H1 (cell line): ENCODE measurements around the gene CREB3L1. TPM values are rescaled to one million over a fixed set of nuclear protein-coding genes. Genes with fewer than 3 reads are reported as not detected.

Experiments used
- CHD2 ChIP-seq: IDR thresholded peaks from 2 replicates; pipeline ENCODE4 v1.6.1; 2012; ENCODE audit warnings: low read length, improper control_type of control experiment
- KDM1A ChIP-seq: fragments of 200-600, 300-600 bp; sonication (generic); IDR thresholded peaks from 2 replicates; pipeline ENCODE4 v1.7.1; 2016; ENCODE audit warnings: mild to moderate bottlenecking, low read length, borderline replicate concordance
- SIX5 ChIP-seq: IDR thresholded peaks from 2 replicates; pipeline ENCODE4 v1.6.1; 2011; ENCODE audit warnings: mild to moderate bottlenecking, low read depth, low read length
- polyA plus RNA-seq, 7 experiments: library from polyadenylated mRNA; depleted of rRNA in 3 of 7; stranded (reverse) in 5 of 7; unstranded in 2 of 7; fragments of >200 nt in 5 of 7; fragments of 200-250 nt in 2 of 7; gene quantifications; 1 replicate in 5 of 7; 2 replicates in 1 of 7; 4 replicates in 1 of 7; pipeline versions ENCODE4 v1.2.1 to v1.2.3, GENCODE V29; 2011 to 2013; ENCODE audit warnings: missing spikeins in 2 of 7, mixed read lengths in 2 of 7
- total RNA-seq: library from RNA; stranded (reverse); fragmentation: NEBNext Ultra II Directional; extraction: Animal tissue kit (Norgen Biotek cat#: 25700); gene quantifications from 2 replicates; pipeline ENCODE4 v1.2.1, GENCODE V29; 2021

CREB3L1 gene
- total and polyA plus RNA-seq, 2 of the 8 experiments (the other 6 are each of a cell fraction or from before 2014, with no cell fraction given), result 4.1 to 12.7 TPM

DNA sequence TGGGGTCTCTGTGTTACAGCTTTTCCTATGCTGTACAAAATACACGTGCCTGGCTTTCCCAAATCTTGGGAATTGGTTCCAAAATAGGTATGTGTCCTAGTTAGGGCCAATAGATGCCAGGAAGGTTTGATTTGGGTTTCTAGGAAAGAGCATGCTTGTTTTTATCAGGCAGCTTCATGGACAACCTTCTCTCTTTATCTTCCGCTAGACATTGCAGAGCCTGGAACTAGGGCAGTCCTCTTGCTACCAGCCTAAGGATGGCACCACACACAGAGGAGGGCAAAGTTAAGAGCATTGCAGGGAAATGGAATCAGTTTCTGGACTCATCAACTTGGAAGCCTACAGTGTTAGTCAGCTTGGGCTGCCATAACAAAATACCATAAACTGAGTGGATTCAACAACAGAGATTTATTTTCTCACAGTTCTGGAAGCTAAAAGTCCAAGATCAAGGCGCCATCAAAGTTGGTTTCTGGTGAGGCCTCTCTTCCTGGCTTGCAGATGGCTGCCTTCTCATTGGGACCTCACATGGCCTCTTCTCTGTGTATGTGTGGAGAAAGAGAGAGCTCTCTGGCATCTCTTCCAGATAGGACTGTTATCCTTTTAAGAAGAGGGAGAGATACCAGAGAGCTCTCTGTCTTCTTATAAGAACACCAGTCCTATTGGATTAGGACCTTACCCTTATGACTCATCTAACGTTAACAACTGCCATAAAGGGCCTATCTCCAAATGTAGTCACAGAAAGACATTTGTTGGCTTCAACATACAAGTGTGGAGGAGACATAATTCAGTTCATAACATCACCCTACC lies 27.3 kb upstream of the CREB3L1 start (continued):
- no peak for TF ChIP-seq KDM1A
- TF ChIP-seq SIX5, result no peak
- TF ChIP-seq CHD2, result no peak
